OCI-LY1 (cell line): ENCODE measurements around the gene CEP104.

Source experiments
- H2AFZ ChIP-seq: fragments of 200-600 bp; sonication (generic), shearing (Covaris generic); 2 replicates; pipeline ENCODE4 v1.6.0; 2014; ENCODE audit warnings: antibody characterized with exemption, mild to moderate bottlenecking, low read length
- H3F3A ChIP-seq: fragments of 200-600 bp; sonication (generic), shearing (Covaris generic); 2 replicates; pipeline ENCODE4 v1.6.0; 2014; ENCODE audit warnings: mild to moderate bottlenecking, antibody characterized with exemption, low read length, moderate library complexity; ENCODE audit not compliant: insufficient read depth
- H3K27ac ChIP-seq: fragments of 200-600 bp; sonication (generic); 2 replicates; pipeline ENCODE4 v1.5.1; 2014; ENCODE audit warnings: low read length, mixed run types, mild to moderate bottlenecking, low read depth; ENCODE audit not compliant: poor library complexity, severe bottlenecking
- H3K27me3 ChIP-seq: fragments of 200-600 bp; sonication (generic); 2 replicates; pipeline ENCODE4 v1.6.0; 2014; ENCODE audit warnings: antibody characterized with exemption, mild to moderate bottlenecking, low read length, moderate library complexity; ENCODE audit not compliant: insufficient read depth
- H3K36me3 ChIP-seq: fragments of 200-600 bp; sonication (generic); 2 replicates; pipeline ENCODE4 v1.6.1; 2014; ENCODE audit warnings: mild to moderate bottlenecking, antibody characterized with exemption, low read length, moderate library complexity, mixed read lengths; ENCODE audit not compliant: insufficient read depth
- H3K4me1 ChIP-seq: fragments of 200-600 bp; sonication (generic); 2 replicates; pipeline ENCODE4 v1.5.1; 2014; ENCODE audit warnings: mild to moderate bottlenecking, low read length, moderate library complexity; ENCODE audit not compliant: insufficient read depth, severe bottlenecking
- H3K4me2 ChIP-seq: fragments of 200-600 bp; sonication (generic), shearing (Covaris generic); 2 replicates; pipeline ENCODE4 v1.6.1; 2014; ENCODE audit warnings: low read length
- H3K4me3 ChIP-seq: fragments of 200-600 bp; sonication (generic); 2 replicates; pipeline ENCODE4 v1.5.1; 2014; ENCODE audit warnings: low read length, low read depth, mild to moderate bottlenecking, mixed read lengths; ENCODE audit not compliant: poor library complexity, severe bottlenecking
- H3K79me2 ChIP-seq: fragments of 200-600 bp; shearing (Covaris generic); 2 replicates; pipeline ENCODE4 v1.6.1; 2016; ENCODE audit warnings: mixed run types, low read length, mixed read lengths; ENCODE audit not compliant: insufficient read depth
- H3K9ac ChIP-seq: fragments of 200-600 bp; sonication (generic), shearing (Covaris generic); 2 replicates; pipeline ENCODE4 v1.6.1; 2014; ENCODE audit warnings: mild to moderate bottlenecking, low read length, mixed read lengths
- H3K9me2 ChIP-seq: fragments of 200-600 bp; sonication (generic), shearing (Covaris generic); 2 replicates; pipeline ENCODE4 v1.6.1; 2014; ENCODE audit warnings: low read depth, mild to moderate bottlenecking, low read length, mixed read lengths
- H3K9me3 ChIP-seq: fragments of 200-600 bp; shearing (Covaris generic); 2 replicates; pipeline ENCODE4 v1.6.1; 2014; ENCODE audit warnings: low read length, mixed read lengths
- H4K20me1 ChIP-seq: fragments of 200-600 bp; sonication (generic), shearing (Covaris generic); 2 replicates; pipeline ENCODE4 v1.6.0; 2016; ENCODE audit warnings: mild to moderate bottlenecking, low read length; ENCODE audit not compliant: insufficient read depth
- EZH2 ChIP-seq: fragments of 200-600 bp; sonication (generic), shearing (Covaris generic); IDR thresholded peaks from 2 replicates; pipeline ENCODE4 v1.8.0; 2017; ENCODE audit warnings: borderline replicate concordance, mixed run types, mild to moderate bottlenecking, antibody characterized with exemption, low read length, moderate library complexity, mixed read lengths
- TF ChIP-seq, protein P1 (sequence below): fragments of 200-600 bp; sonication (generic), shearing (Covaris generic); IDR thresholded peaks from 2 replicates; pipeline ENCODE4 v1.5.1; 2017; ENCODE audit warnings: mild to moderate bottlenecking, antibody characterized with exemption, low read length, moderate library complexity, mixed read lengths

The CEP104 gene

DNA sequence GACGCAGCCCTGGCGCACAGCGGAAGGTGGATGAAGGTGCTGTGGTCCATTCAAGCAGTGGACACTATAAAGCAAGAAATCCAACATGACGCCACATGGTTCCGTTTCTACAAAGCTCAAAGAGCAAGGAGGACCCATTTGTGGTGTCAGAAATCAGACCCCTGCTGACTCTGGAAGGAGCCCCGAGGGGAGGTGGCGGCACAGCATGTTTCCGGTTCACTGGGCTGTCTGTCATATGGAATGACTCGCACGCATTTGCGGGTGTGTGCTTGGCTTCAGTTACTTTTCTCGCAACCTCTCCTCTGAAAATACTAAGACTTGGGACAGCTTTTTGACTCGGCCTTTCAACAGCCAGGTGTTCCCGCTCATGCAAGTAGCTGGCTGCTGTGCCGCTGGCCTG is 31.7 kb downstream of the CEP104 start:
- Histone ChIP-seq H3K9me2 (no peaks in the 10 kb centered on the region), H3K79me2 (no peaks in the 10 kb centered on the region), H2AFZ (no peak overlapping the region), H3K36me3 (peaks cover 79% of the 10 kb centered on the region), H3K27ac (no peak overlapping the region), H3K4me3 (no peak overlapping the region), H3F3A (no peaks in the 10 kb centered on the region), H3K4me1 (no peaks in the 10 kb centered on the region), H3K27me3 (no peaks in the 10 kb centered on the region), H3K4me2 (no peak overlapping the region), H3K9ac (no peak overlapping the region), H4K20me1 (no peaks in the 10 kb centered on the region), H3K9me3 (no peaks in the 10 kb centered on the region)
- no peak for TF ChIP-seq EZH2
- TF ChIP-seq, protein P1, sequence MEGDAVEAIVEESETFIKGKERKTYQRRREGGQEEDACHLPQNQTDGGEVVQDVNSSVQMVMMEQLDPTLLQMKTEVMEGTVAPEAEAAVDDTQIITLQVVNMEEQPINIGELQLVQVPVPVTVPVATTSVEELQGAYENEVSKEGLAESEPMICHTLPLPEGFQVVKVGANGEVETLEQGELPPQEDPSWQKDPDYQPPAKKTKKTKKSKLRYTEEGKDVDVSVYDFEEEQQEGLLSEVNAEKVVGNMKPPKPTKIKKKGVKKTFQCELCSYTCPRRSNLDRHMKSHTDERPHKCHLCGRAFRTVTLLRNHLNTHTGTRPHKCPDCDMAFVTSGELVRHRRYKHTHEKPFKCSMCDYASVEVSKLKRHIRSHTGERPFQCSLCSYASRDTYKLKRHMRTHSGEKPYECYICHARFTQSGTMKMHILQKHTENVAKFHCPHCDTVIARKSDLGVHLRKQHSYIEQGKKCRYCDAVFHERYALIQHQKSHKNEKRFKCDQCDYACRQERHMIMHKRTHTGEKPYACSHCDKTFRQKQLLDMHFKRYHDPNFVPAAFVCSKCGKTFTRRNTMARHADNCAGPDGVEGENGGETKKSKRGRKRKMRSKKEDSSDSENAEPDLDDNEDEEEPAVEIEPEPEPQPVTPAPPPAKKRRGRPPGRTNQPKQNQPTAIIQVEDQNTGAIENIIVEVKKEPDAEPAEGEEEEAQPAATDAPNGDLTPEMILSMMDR: no peak

DNA sequence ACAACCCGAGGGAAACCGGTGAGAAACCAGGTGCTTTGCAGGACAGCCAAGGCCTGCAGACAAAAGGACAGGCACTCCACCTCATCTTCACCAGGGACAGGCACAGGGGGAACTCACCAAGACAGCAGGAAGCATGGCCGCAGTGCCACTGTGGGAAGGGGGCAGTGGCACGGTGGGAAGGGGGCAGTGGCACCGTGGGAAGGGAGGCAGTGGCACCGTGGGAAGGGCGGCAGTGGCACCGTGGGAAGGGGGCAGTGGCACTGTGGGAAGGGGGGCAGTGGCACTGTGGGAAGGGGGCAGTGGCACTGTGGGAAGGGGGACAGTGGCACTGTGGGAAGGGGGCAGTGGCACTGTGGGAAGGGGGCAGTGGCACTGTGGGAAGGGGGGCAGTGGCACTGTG is 32.4 kb downstream of the CEP104 start:
- H3K9me2 ChIP-seq: no peaks in the 10 kb centered on the region
- no peak overlapping the region for H3K4me3 ChIP-seq
- peaks cover 79% of the 10 kb centered on the region for H3K36me3 ChIP-seq
- TF ChIP-seq, protein P1: no peak
- no peak for TF ChIP-seq EZH2
- H3K4me1 ChIP-seq: no peaks in the 10 kb centered on the region
- H3F3A ChIP-seq: no peaks in the 10 kb centered on the region
- no peaks in the 10 kb centered on the region for H3K27me3 ChIP-seq
- H2AFZ ChIP-seq: no peak overlapping the region
- no peaks in the 10 kb centered on the region for H3K9me3 ChIP-seq
- no peak overlapping the region for H3K9ac ChIP-seq
- no peaks in the 10 kb centered on the region for H3K79me2 ChIP-seq
- H3K27ac ChIP-seq: no peak overlapping the region
- H3K4me2 ChIP-seq: no peak overlapping the region
- H4K20me1 ChIP-seq: no peaks in the 10 kb centered on the region

DNA sequence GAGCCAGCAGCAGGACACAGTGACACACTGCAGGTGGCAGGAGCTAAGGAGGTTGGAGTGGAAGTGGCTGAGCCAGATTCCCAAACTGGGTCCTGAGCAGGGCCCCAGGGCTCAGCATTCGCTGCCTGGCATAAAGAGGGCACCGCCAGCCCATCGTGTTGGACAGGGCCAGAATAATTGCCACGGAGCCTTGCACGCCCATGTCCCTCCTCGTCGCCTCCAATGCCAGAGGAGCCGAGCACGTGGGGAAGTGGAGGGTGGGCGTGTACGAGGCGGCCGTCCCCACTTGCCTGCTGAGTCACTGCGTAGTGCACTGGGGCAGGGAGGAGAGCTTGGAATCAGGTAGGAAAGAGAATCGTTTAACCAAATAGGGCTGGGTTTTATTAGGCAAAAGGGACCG is 34.6 kb downstream of the CEP104 start:
- Histone ChIP-seq H3K9me2 (no peaks in the 10 kb centered on the region), H3K4me2 (no peak overlapping the region), H2AFZ (no peak overlapping the region), H3F3A (no peaks in the 10 kb centered on the region), H3K9me3 (no peaks in the 10 kb centered on the region), H3K4me1 (no peaks in the 10 kb centered on the region), H3K27me3 (no peaks in the 10 kb centered on the region), H3K4me3 (no peak overlapping the region), H3K27ac (no peak overlapping the region), H4K20me1 (no peaks in the 10 kb centered on the region), H3K36me3 (peaks cover 64% of the 10 kb centered on the region), H3K79me2 (no peaks in the 10 kb centered on the region), H3K9ac (no peak overlapping the region)
- TF ChIP-seq, protein P1: no peak
- no peak for TF ChIP-seq EZH2
